Activated CD4-positive, alpha-beta T cell treated with anti-CD3 and anti-CD28 coated beads for 1 hour (primary cell): ENCODE results near the gene TMEM219.

Source experiments
- DNase-seq: peaks from one replicate; pipeline ENCODE4 v3.0.0-alpha.2; 2020

Gene TMEM219

DNA sequence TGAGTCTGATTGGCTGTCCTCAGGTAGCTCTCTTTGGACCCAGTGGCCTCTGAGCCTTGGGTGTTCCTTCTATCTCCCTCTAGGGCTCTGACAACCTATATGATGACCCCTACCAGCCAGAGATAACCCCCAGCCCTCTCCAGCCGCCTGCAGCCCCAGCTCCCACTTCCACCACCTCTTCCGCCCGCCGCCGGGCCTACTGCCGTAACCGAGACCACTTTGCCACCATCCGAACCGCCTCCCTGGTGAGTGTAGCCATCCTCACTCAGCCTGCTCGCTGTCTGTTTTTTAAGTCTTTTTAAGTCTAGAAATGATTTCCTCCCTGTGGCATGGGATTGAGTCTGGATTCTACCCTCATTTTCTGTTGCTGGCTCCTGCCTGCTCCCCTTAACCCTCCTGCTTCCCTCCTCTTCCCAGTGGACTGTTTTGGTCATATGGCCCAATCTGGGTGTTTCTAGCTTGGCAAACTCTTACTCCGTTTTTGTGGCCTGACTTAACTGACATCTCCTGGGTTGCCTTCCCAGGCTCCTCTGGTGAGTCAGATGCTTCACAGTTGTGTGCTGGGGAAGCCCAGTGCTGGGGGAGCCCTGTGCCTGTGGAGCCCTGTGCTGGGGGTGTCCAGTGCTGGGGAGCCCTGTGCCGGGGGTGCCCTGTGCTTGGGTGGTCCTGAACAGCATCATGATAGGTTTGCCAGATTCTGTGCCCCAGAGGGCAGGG lies 21.7 kb downstream of the TMEM219 start:
- DNase-seq, result no peak

- DNase-seq, result no peak
Measured at GRCh38 chr16:29984137-29984763, 22.4 kb downstream of the TMEM219 start.

DNA sequence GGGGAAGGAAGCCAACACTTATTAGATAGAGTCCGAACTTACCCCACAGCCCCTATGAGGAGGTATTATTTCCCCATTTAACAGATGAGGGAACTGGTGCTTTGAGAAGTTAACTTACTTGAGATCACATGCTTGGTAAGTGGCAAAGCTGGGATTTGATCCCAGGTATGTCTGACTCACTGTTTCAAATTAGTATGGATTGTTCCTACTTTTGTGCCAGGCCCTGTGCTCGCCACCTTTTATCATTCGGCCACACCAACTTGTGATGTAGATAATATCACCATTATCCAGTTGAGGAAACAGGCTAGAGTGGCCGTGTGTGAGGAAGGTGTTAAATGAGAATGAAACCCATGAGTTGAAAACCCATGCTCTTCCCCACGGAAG lies 22.9 kb downstream of the TMEM219 start:
- DNase-seq, result no peak

GRCh38 chr16:29985271-29985811 lies 23.5 kb downstream of the TMEM219 start:
- DNase-seq, result no peak

- DNase-seq, result no peak
Measured at GRCh38 chr16:29986231-29986630, 24.4 kb downstream of the TMEM219 start.

DNA sequence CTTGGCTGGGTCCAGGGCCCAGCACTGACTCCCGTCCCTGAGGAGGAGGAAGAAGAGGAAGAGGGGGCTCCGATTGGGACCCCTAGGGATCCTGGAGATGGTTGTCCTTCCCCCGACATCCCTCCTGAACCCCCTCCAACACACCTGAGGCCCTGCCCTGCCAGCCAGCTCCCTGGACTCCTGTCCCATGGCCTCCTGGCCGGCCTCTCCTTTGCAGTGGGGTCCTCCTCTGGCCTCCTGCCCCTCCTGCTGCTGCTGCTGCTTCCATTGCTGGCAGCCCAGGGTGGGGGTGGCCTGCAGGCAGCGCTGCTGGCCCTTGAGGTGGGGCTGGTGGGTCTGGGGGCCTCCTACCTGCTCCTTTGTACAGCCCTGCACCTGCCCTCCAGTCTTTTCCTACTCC lies 25.1 kb downstream of the TMEM219 start:
- DNase-seq, result no peak

DNA sequence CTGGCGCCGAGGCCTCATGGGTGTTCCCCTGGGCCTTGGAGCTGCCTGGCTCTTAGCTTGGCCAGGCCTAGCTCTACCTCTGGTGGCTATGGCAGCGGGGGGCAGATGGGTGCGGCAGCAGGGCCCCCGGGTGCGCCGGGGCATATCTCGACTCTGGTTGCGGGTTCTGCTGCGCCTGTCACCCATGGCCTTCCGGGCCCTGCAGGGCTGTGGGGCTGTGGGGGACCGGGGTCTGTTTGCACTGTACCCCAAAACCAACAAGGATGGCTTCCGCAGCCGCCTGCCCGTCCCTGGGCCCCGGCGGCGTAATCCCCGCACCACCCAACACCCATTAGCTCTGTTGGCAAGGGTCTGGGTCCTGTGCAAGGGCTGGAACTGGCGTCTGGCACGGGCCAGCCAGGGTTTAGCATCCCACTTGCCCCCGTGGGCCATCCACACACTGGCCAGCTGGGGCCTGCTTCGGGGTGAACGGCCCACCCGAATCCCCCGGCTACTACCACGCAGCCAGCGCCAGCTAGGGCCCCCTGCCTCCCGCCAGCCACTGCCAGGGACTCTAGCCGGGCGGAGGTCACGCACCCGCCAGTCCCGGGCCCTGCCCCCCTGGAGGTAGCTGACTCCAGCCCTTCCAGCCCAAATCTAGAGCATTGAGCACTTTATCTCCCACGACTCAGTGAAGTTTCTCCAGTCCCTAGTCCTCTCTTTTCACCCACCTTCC lies 25.6 kb downstream of the TMEM219 start:
- DNase-seq, result no peak

- DNase-seq, result no peak
Measured at GRCh38 chr16:29988346-29989075, 26.6 kb downstream of the TMEM219 start.

GRCh38 chr16:29989111-29989858 lies 27.4 kb downstream of the TMEM219 start:
- no peak for DNase-seq

GRCh38 chr16:29990034-29990433 lies 28.2 kb downstream of the TMEM219 start:
- no peak for DNase-seq

DNA sequence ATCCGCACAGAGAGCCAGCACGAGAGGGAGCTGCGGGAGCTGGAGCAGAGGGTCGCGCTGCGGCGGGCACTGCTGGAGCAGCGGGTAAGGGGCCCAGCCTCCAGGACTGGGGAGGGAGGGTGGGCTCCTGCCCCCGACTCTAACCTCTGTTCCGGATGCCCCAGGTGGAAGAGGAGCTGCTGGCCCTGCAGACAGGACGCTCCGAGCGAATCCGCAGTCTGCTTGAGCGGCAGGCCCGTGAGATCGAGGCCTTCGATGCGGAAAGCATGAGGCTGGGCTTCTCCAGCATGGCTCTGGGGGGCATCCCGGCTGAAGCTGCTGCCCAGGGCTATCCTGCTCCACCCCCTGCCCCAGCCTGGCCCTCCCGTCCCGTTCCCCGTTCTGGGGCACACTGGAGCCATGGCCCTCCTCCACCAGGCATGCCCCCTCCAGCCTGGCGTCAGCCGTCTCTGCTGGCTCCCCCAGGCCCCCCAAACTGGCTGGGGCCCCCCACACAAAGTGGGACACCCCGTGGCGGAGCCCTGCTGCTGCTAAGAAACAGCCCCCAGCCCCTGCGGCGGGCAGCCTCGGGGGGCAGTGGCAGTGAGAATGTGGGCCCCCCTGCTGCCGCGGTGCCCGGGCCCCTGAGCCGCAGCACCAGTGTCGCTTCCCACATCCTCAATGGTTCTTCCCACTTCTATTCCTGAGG lies 29.1 kb downstream of the TMEM219 start:
- DNase-seq, result no peak

DNA sequence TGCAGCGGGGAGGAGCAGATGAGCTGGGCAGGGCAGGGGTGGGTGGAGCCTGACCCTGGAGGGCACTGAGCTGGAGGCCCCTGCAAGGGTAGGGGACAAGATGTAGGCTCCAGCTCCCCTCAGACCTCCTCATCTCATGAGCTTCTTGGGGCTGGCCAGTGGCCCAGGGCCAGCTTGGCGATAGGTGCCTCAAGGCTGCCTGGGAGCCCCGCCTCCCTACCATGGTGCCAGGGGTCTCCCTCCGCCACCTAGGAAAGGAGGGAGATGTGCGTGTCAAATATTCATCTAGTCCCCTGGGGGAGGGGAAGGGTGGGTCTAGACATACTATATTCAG lies 29.7 kb downstream of the TMEM219 start:
- DNase-seq, result no peak

DNA sequence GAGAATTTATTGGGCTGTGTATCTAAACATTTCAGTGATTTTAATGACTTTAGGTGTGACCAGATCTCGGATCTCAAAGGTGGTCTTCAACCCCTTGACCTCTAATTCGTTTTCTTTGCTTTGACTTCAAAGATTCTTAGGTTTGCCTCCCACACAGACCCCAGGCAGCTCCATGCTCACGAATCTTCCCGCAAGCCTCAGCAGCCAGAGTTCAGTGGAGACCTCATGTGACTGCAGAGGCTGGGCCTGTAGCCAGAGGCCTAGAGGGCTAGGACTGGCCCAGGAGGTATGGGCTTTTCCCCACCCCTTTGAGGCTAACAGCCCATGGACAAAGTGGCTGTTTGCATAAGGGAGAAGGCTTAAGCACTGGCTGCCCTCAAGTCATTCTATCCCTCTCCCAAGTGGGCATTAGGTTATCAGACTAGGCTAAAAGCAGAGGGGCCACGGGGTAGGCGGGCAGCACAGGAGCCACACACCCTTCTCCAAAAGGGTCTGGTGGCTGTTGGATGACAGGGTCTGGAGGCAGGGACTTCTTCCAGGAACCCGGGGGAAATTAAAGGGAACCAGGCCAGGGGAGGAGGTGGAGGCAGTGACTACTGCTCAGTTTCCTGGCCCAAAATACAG lies 30.6 kb downstream of the TMEM219 start:
- DNase-seq, result no peak

- no peak for DNase-seq
Measured at GRCh38 chr16:29993191-29993902, 31.5 kb downstream of the TMEM219 start.

GRCh38 chr16:29993903-29994599 lies 32.2 kb downstream of the TMEM219 start:
- DNase-seq, result no peak

GRCh38 chr16:29994600-29995323 lies 32.9 kb downstream of the TMEM219 start:
- DNase-seq, result no peak

DNA sequence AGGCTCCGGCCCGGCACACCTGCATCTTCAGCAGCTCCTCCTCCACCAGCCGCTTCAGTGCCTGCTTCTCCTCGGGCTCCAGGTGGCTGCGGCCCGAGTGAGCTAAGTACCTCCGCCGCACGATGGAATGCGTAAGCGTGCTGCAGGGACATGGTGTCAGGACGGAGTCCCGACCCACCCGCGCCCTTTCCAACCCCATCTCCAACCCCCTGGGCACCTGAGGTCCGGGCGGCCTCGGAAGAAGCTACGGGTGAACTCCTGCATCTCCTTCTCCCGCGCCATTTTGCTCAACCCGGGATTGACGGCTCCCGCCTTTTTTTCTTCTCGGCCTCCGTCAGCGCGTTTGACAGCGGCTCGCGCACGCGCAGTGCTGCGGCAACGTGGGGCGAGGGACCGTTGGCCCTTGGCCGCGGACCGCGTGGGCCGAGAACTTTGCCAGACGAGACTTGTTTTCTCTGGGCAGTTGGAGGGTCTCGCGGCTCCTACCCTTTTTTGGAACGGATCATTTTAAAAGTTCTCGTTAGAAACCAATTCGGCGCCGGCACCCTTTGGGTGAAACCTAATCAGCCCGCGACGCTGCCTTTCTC lies 33.5 kb downstream of the TMEM219 start, which contains the start of gene HIRIP3:
TSS of gene HIRIP3 (minus strand) at position 294 of the 587 bp plus-strand sequence. CDS start at position 282, 12 bp downstream.
- DNase-seq, result peak; percentile 73

GRCh38 chr16:29995911-29996765 lies 34.3 kb downstream of the TMEM219 start, which contains the start of gene INO80E:
TSS of gene INO80E (plus strand) at chr16:29996241. CDS start at chr16:29996311, 70 bp downstream.
- DNase-seq, result peak; percentile 99
